HepG2 (cell line): ENCODE data around the gene PANX1. TPM values are rescaled to one million over a fixed set of nuclear protein-coding genes. Genes with fewer than 3 reads are reported as not detected.

ENCODE experiments used
- ATAC-seq: fragments of 200-7000 bp; cut with Tn5 transposase; 3 replicates; pipeline ENCODE4 v1.9.1; 2020; ENCODE audit warnings: mild to moderate bottlenecking, moderate library complexity
- BruUV-seq: library from RNA; stranded (reverse); fragments of 400-500 nt; replicated peaks from 2 replicates; lab custom pipeline; 2021; lab: Mats Ljungman, UMichigan
- CTCF ChIA-PET: fragments of 300-600 bp; formaldehyde crosslinking; extraction: SDS; loops from one replicate; lab custom pipeline; 2021; ENCODE audit warnings: low total read pairs, inconsistent platforms, low intra/inter-chr PET ratio; lab: Yijun Ruan, JAX
- POLR2A ChIA-PET: fragments of 350-600 bp; sonication (Branson Sonifier 250); formaldehyde crosslinking; loops from one replicate; lab custom pipeline; 2020; ENCODE audit warnings: antibody characterized with exemption, inconsistent platforms; lab: Yijun Ruan, JAX
- DNase-seq: peaks from one replicate; pipeline ENCODE4 v3.0.0-alpha.2; 2015; ENCODE audit warnings: low spot score
- FAIRE-seq: peaks from 3 replicates; lab custom pipeline; 2011; peaks lifted over from hg19 to GRCh38; lab: Jason Lieb, UNC
- H2AFZ ChIP-seq: one replicate; pipeline ENCODE4 v1.6.1; 2011; ENCODE audit warnings: low read length, inconsistent platforms
- H3K27ac ChIP-seq: fragments of 300-600 bp; 3 replicates; pipeline ENCODE4 v1.8.0; 2011; ENCODE audit warnings: mixed run types, mild to moderate bottlenecking, mixed read lengths, low read length, inconsistent platforms; ENCODE audit not compliant: insufficient read depth; ENCODE audit errors: extremely low read length
- H3K27me3 ChIP-seq, 2 experiments: fragments of 200-600 bp in 1 of 2; 2 replicates in 1 of 2; 3 replicates in 1 of 2; pipeline versions ENCODE4 v1.6.0 to v1.8.0; 2011; ENCODE audit warnings: low read length in 2 of 2, mild to moderate bottlenecking in 2 of 2, moderate library complexity in 2 of 2, inconsistent platforms in 1 of 2; ENCODE audit not compliant: insufficient read depth in 2 of 2, control insufficient read depth in 1 of 2
- H3K36me3 ChIP-seq, 2 experiments: fragments of 200-600 bp in 1 of 2; replicated peaks in 1 of 2; 2 replicates in 1 of 2; 3 replicates in 1 of 2; pipeline versions ENCODE4 v1.5.1 to v1.8.0; 2011; ENCODE audit warnings: low read length in 2 of 2, inconsistent platforms in 1 of 2; ENCODE audit not compliant: insufficient read depth in 2 of 2, control insufficient read depth in 1 of 2
- H3K4me1 ChIP-seq: 2 replicates; pipeline ENCODE4 v1.5.1; 2012; ENCODE audit warnings: low read length, inconsistent platforms; ENCODE audit not compliant: insufficient read depth
- H3K4me2 ChIP-seq: 2 replicates; pipeline ENCODE4 v1.6.0; 2011; ENCODE audit warnings: low read depth, low read length, inconsistent platforms
- H3K4me3 ChIP-seq, 3 experiments: fragments of 200-600 bp in 1 of 3; sonication (generic), shearing (Covaris generic) in 1 of 3; replicated peaks in 1 of 3; 2 replicates each; pipeline ENCODE4 v1.5.1; 2011 to 2016; ENCODE audit warnings: low read length in 3 of 3, inconsistent platforms in 2 of 3, low read depth in 2 of 3, mild to moderate bottlenecking in 2 of 3, control low read depth in 1 of 3, mixed read lengths in 1 of 3; ENCODE audit not compliant: insufficient read depth in 1 of 3
- H3K79me2 ChIP-seq: one replicate; pipeline ENCODE4 v1.6.1; 2011; ENCODE audit warnings: low read length, inconsistent platforms; ENCODE audit not compliant: insufficient read depth
- H3K9ac ChIP-seq: 2 replicates; pipeline ENCODE4 v1.6.0; 2011; ENCODE audit warnings: mild to moderate bottlenecking, low read depth, low read length, inconsistent platforms; ENCODE audit not compliant: insufficient read depth
- H3K9me3 ChIP-seq: 2 replicates; pipeline ENCODE4 v1.5.1; 2012; ENCODE audit warnings: mild to moderate bottlenecking, low read length
- H4K20me1 ChIP-seq: 2 replicates; pipeline ENCODE4 v1.6.0; 2011; ENCODE audit warnings: inconsistent platforms, mild to moderate bottlenecking, low read length, moderate library complexity; ENCODE audit not compliant: insufficient read depth
- AGO1 ChIP-seq: fragments of 200-400 bp; formaldehyde crosslinking; IDR thresholded peaks from 2 replicates; pipeline ENCODE4 v1.6.1; 2017; ENCODE audit warnings: mild to moderate bottlenecking, low read depth, low read length, moderate library complexity; ENCODE audit not compliant: poor library complexity, severe bottlenecking
- ATF6 ChIP-seq: sonication (generic); formaldehyde crosslinking; conservative IDR thresholded peaks from 2 replicates; pipeline ENCODE4 v1.4.0; 2020; ENCODE audit warnings: missing genetic modification reagents
- KDM3A ChIP-seq: IDR thresholded peaks from 2 replicates; pipeline ENCODE4 v1.6.1; 2018; ENCODE audit warnings: low read depth, missing compliant biosample characterization
- KLF9 ChIP-seq: IDR thresholded peaks from 2 replicates; pipeline ENCODE4 v1.6.1; 2016; ENCODE audit warnings: low read depth
- PAX8 ChIP-seq: sonication (generic); formaldehyde crosslinking; IDR thresholded peaks from 2 replicates; pipeline ENCODE4 v1.8.0; 2022; ENCODE audit warnings: mild to moderate bottlenecking, missing genetic modification reagents, borderline replicate concordance
- TFAP4 ChIP-seq: sonication (generic); IDR thresholded peaks from 2 replicates; pipeline ENCODE4 v1.6.1; 2016; ENCODE audit warnings: low read depth, borderline replicate concordance
- ZNF12 ChIP-seq: sonication (generic); formaldehyde crosslinking; IDR thresholded peaks from 2 replicates; pipeline ENCODE4 v1.5.0; 2020; ENCODE audit warnings: missing genetic modification reagents
- ZNF143 ChIP-seq: sonication (generic); formaldehyde crosslinking; IDR thresholded peaks from 2 replicates; pipeline ENCODE4 v1.4.0; 2020; ENCODE audit warnings: missing genetic modification reagents
- ZNF550 ChIP-seq: sonication (generic); formaldehyde crosslinking; IDR thresholded peaks from 2 replicates; pipeline ENCODE4 v1.4.0; 2020; ENCODE audit warnings: mild to moderate bottlenecking, missing genetic modification reagents, borderline replicate concordance
- ZNF589 ChIP-seq: sonication (generic); formaldehyde crosslinking; conservative IDR thresholded peaks from 2 replicates; pipeline ENCODE4 v1.8.0; 2022; ENCODE audit warnings: mild to moderate bottlenecking, moderate library complexity, missing genetic modification reagents
- ZNF7 ChIP-seq: IDR thresholded peaks from 2 replicates; pipeline ENCODE4 v1.6.1; 2016; ENCODE audit warnings: missing biosample characterization, missing genetic modification reagents
- WGBS: methylation state at CpG from one replicate; pipeline ENCODE4 v1.1.6; 2017; ENCODE audit warnings: low lambda C conversion rate; 5-methylcytosine and 5-hydroxymethylcytosine counted together
- in situ Hi-C: cut with HindIII; loops from 2 replicates; pipeline ENCODE4 v1.10.0; 2017; ENCODE audit warnings: low pct_unique_long_range_greater_than_20kb; ENCODE audit not compliant: extremely low pct_ligation_motif_present
- intact Hi-C: fragments of 100-400 bp; cut with micrococcal nuclease; formaldehyde crosslinking; loops from one replicate; pipeline ENCODE4 v1.10.0; 2022; ENCODE audit not compliant: unreplicated experiment
- polyA plus RNA-seq, 8 experiments: library from polyadenylated mRNA; depleted of rRNA in 3 of 8; stranded (reverse) in 7 of 8; unstranded in 1 of 8; fragments of >200 nt; fragmentation: Illumina TruSeq in 4 of 8; extraction: Trizol in 4 of 8; gene quantifications; 2 replicates each; pipeline versions ENCODE4 v1.2.1 to v1.2.3, GENCODE V29; 2011 to 2016; ENCODE audit warnings: low read depth in 4 of 8, missing spikeins in 1 of 8, mixed read lengths in 1 of 8; ENCODE audit not compliant: insufficient read depth in 1 of 8
- total RNA-seq, 5 experiments: library from RNA; depleted of rRNA; stranded (reverse); fragments of >200 nt; fragmentation: Illumina TruSeq; extraction: Trizol; gene quantifications; 2 replicates each; pipeline ENCODE4 v1.2.3, GENCODE V29; 2016; ENCODE audit warnings: low read depth in 1 of 5

PANX1 gene
- total and polyA plus RNA-seq, 2 of the 13 experiments (the other 11 are each of a cell fraction or from before 2014, with no cell fraction given): 8.3 to 24.8 TPM

- no peaks in the 10 kb centered on the region for H3K4me1 ChIP-seq
- H4K20me1 ChIP-seq: no peaks in the 10 kb centered on the region
- CTCF ChIA-PET: no interaction called here
- H3K4me2 ChIP-seq: no peak overlapping the region
- H3K4me3 ChIP-seq: no peak overlapping the region
- H3K27me3 ChIP-seq: no peaks in the 10 kb centered on the region; a peak in 1 of 5 replicates
- no peaks in the 10 kb centered on the region for H3K36me3 ChIP-seq
- no peak overlapping the region for H2AFZ ChIP-seq
- no peak overlapping the region for H3K27ac ChIP-seq
- no peaks in the 10 kb centered on the region for H3K9me3 ChIP-seq
- TF ChIP-seq KDM3A: no peak
- TF ChIP-seq ZNF7 (CRISPR knock-in tag): no peak
- no peak for TF ChIP-seq AGO1
- no peak for TF ChIP-seq ZNF550 (CRISPR knock-in tag)
- no peak for TF ChIP-seq ZNF589
- no peak for TF ChIP-seq PAX8 (CRISPR knock-in tag)
- TF ChIP-seq ZNF12 (CRISPR knock-in tag): no peak
- no peak for TF ChIP-seq KLF9
- no peak for TF ChIP-seq ZNF143 (CRISPR knock-in tag)
- no peak for TF ChIP-seq TFAP4
- no peak for TF ChIP-seq ATF6
- TF ChIP-seq, all 625 proteins: peak for 0
- H3K79me2 ChIP-seq: no peaks in the 10 kb centered on the region
- BruUV-seq: no TSS peak
- POLR2A ChIA-PET: no interaction called here
- ATAC-seq: no peak
- no peak for DNase-seq
- 77% methylated on average over 4 of the region's 4 CpGs for WGBS
- FAIRE-seq: no peak
- H3K9ac ChIP-seq: no peak overlapping the region
- intact Hi-C loops: no loop called here
- in situ Hi-C loops: no loop called here
Observed at GRCh38 chr11:94106716-94107115, 21.9 kb upstream of the PANX1 start.
